Gastroesophageal sphincter (tissue), 3 donors: ENCODE results near the gene CORO2B.

Experiments used
- POLR2A ChIP-seq, 2 donors: fragments of 450-650 bp; IDR thresholded peaks; one replicate each; pipeline ENCODE4 v1.6.1; 2017; ENCODE audit warnings: antibody characterized with exemption in 2 of 2, mild to moderate bottlenecking in 2 of 2, moderate library complexity in 1 of 2
- POLR2AphosphoS5 ChIP-seq: sonication (generic); formaldehyde crosslinking; IDR thresholded peaks from one replicate; pipeline ENCODE4 v1.6.1; 2017; ENCODE audit warnings: antibody characterized with exemption
- TF ChIP-seq, protein P1 (sequence below), 4 experiments: fragments of 200-600 bp in 2 of 4; fragments of 450-650 bp in 2 of 4; sonication (generic) in 1 of 4; IDR thresholded peaks; one replicate each; pipeline ENCODE4 v1.5.1; 2017 to 2019; ENCODE audit warnings: antibody characterized with exemption in 4 of 4, mild to moderate bottlenecking in 2 of 4, moderate library complexity in 2 of 4

DNA sequence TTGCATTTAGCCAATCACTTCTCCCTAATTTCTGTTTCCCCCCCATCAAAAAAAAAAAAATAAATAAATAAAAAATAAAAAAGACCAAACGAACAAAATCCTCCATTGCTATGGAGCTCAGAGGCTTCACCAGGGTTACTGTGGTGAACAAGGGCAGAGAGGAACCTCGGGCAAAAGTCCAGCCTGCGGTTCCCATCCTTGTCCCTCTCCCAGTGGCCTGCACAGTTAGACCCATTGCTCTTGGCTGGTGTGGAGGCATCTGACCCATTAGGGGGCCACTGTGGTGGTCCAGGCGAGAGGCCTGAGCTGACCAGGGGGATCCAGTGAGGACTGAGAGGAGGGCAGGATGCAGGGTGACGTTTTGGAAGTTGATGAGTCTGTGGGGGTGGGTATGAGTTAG is 18.8 kb downstream of the CORO2B start:
- TF ChIP-seq, protein P1, sequence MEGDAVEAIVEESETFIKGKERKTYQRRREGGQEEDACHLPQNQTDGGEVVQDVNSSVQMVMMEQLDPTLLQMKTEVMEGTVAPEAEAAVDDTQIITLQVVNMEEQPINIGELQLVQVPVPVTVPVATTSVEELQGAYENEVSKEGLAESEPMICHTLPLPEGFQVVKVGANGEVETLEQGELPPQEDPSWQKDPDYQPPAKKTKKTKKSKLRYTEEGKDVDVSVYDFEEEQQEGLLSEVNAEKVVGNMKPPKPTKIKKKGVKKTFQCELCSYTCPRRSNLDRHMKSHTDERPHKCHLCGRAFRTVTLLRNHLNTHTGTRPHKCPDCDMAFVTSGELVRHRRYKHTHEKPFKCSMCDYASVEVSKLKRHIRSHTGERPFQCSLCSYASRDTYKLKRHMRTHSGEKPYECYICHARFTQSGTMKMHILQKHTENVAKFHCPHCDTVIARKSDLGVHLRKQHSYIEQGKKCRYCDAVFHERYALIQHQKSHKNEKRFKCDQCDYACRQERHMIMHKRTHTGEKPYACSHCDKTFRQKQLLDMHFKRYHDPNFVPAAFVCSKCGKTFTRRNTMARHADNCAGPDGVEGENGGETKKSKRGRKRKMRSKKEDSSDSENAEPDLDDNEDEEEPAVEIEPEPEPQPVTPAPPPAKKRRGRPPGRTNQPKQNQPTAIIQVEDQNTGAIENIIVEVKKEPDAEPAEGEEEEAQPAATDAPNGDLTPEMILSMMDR (IDR thresholded peaks at IDR 0.05), result no peak
- TF ChIP-seq POLR2AphosphoS5 (no peak), POLR2A (IDR thresholded peaks at IDR 0.05) (no peak)
